HG03159 (cell line): ENCODE measurements around the gene GIT1.

ENCODE experiments used
- ATAC-seq: cut with Tn5 transposase; IDR thresholded peaks from one replicate; pipeline ENCODE4 v1.9.1; 2021; ENCODE audit warnings: mild to moderate bottlenecking, moderate library complexity; ENCODE audit not compliant: unreplicated experiment

Gene GIT1

GRCh38 chr17:29579866-29580771 lies 9.3 kb downstream of the GIT1 start:
- ATAC-seq: no peak

- ATAC-seq: no peak
Measured at GRCh38 chr17:29578626-29579485, 10.6 kb downstream of the GIT1 start.

GRCh38 chr17:29577385-29578211 lies 11.8 kb downstream of the GIT1 start:
- ATAC-seq: no peak

DNA sequence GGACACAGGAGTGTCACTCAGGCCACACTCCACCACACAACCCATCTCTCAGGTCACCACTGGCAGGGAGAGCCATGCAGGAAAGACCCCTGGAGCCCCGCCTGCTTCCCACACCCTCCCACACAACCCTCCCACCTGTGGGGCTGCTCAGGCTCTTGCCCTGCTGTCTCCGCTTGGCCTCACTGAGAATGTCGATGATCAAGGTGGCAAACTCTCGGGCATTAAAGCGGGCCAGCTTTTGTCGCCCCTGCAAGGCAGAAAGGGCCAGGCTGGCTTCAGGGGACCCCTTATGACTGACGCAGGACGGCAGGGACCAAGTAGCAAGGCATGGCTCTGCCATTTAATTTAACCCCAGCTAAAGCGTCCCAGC lies 12.5 kb downstream of the GIT1 start:
- no peak for ATAC-seq

- ATAC-seq: no peak
Measured at GRCh38 chr17:29576214-29577000, 13.0 kb downstream of the GIT1 start.

GRCh38 chr17:29575511-29576213 lies 13.8 kb downstream of the GIT1 start:
- no peak for ATAC-seq

DNA sequence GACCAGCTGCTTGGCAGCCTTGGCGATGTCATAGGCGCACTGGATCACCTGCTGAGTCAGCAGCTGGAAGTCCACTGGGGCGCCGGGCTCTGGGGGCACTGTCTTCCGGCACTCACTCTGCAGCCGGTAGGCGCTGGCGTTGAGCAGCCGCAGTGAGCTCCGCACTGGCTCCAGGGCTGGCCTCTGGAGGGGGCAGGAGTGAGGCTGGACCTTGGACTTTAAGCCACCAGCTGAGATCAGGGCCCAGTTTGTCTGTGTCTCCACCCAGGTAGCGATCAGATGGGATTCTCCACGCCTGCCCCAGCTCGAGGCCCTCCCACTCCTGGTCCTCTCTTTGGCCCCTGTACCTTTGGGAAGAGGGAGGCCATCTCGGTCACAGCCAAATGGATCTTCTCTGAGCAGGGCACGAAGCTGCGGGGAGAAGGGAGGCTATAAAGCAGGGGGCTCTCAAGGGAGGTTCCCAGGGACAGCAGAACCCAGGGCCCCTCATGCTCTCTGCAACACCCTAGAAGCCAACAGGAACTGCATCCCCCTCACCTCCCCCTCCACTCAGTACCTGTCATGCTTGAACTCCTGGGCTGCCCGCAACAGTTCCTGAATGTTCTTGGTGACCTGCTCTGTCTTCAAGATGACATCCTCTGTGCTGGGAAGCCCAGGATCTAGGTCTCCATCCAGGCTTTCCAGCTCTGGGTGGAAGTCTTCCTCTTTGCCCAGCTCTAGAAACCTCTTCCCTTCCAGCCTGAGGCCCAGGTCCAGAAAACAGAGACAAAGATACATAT lies 14.5 kb downstream of the GIT1 start:
- ATAC-seq: no peak

GRCh38 chr17:29573871-29574731 lies 15.3 kb downstream of the GIT1 start:
- ATAC-seq: no peak

DNA sequence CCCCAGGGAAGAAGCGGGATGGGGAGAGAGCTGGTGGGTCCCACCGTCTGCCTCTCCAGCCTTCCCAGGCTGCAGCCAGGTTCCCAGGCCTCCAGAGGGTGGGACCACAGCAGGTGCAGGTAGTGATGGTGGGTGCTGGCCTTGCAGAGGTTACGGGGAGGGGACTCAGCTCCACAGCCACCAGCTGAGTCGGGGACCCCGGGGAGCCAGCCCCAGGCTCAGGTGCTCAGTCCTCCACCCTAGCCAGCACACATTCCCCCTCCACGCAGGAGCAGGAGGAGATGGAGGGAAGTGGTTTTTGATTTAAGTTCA lies 15.9 kb downstream of the GIT1 start:
- ATAC-seq: no peak

DNA sequence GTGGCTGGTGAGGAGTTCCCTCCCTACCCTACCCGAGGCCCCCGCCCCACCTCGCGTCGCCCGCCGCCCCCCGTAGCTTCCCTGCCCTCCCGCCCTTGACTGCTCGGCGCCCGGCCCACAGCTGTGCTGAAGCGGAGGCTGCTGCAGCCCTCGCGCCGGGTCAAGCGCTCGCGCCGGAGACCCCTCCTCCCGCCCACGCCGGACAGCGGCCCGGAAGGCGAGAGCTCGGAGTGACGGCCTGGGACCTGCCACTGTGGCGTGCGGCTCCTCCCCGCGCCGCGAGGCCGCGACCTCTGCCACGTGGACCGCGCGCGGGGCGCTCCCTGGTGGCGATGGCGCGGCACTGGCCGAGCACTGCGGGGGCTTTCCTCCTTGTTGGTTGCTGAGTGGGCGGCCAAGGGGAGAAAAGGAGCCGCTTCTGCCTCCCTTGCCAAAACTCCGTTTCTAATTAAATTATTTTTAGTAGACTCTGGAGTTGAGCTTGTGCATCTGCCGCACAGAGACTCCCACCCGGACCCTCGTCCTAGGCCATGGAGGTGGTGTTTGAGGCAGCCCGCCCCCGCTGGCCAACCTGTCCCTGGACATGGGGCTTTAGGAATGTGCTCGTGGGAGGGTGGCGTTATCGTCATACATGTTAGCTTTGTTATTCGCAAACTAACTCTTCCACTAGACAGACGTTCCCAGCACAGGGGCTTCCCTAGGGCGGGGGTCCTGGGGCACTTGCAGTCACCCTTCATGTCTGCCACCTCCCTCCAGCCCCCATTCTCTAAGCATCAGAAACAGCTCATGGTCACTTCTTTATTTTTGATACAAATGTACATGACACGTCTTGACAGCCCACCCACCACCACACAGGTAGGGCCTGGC lies 16.5 kb downstream of the GIT1 start:
- no peak for ATAC-seq

DNA sequence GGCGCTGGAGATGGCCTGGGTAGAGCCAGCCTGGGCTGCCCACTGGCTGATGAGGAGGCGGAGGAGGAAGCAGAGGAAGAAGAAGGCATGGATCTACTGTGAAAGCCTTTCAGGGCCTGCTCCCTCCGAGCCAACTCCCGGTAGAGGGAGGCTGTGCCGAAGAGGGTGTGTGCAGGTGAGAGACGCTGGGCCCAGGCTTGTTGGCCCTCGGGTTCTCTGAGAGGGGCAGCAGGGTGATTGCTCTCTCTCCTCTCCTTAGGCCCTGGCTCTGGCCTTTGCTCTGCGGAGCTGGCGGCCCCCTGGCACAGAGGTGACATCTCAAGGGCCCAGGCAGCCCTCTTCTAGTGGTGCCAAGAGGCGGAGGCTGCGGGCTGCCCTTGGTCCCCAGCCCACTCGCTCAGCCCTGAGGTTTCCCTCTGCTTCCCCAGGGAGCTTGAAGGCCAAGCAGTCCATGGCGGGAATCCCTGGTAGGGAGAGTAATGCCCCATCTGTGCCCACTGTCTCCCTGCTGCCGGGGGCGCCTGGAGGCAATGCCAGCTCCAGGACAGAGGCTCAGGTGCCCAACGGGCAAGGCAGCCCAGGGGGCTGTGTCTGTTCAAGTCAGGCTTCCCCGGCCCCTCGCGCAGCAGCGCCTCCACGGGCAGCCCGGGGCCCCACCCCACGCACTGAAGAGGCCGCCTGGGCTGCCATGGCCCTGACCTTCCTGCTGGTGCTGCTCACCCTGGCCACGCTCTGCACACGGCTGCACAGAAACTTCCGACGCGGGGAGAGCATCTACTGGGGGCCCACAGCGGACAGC lies 17.4 kb downstream of the GIT1 start:
- no peak for ATAC-seq

- no peak for ATAC-seq
Measured at GRCh38 chr17:29571486-29571882, 18.0 kb downstream of the GIT1 start.

- ATAC-seq: no peak
Measured at GRCh38 chr17:29570521-29570920, 18.9 kb downstream of the GIT1 start.

DNA sequence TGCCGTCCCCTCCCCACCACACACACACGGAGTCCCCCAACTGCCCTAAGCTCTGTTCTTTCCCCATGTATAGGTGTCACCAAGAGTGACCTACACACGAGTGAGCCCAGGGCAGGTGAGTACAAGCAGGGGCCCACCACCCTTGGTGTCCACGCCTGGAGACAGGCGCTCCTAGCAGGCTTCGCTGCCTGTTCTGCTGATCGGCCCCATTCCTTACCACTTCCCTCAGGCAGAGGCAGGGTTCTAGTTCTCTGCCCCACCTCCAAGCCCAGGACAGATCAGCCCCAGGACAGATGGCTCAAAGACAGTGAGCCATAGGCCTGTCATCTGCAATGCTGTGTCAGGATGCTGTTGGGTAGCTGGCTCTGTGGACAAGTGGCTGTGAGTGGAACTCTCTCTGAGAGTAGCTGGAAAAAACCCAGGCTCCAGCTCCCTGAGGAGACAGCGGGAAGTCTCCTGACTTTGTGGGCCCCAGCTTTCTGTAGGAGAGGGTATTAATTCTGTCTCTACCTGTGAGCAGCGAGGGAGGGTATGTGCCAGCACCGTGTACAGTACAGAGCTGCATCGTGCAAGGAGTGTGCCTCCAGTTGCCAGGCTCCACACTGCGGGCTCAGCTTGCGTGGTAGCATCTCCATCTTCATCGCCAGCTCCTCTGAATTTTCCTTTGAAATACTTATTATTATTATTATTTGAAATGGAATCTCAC lies 20.1 kb downstream of the GIT1 start:
- no peak for ATAC-seq

DNA sequence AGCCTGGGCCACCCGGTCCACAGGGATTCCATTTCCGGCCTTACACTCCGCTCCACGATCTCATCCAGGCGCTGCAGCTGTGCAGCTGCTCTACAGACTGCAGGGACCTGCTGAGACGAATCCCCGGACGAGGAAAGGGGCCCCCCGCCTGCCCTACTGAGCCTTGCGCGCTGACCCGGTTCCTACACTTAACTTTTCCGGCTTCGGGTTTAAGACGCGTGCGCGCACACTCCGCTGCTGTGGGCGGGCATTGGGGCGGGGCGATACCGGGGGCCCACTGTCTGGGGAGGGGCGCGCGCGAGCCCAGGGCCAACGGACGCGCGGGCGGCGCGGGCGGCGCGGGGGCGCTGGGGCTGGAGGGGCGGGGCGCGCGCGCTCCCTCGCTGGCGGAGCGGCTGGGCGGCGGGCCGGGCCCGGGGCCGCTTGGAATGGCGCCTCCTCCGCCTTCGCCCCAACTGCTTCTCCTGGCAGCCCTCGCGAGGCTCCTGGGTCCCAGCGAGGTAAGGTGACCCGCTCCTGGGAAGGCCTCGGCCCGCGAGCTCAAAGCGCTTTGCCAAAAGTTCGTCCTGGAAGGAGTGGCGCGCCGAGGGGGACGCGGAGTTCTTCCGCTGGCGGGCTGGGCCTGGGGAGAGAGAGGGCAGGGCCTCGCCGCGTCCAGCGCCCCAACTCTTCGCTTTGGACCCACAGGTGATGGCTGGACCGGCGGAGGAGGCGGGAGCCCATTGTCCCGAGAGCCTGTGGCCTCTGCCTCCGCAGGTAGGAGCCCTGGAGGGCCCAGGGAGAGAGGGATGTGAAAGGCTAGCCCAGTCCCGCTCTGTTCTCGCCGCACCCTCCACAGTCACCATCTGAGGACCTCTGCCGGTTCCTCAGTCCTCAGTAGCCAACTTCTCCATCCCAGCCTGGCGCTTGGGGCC lies 20.9 kb downstream of the GIT1 start, which contains the start of gene TP53I13:
TP53I13 (plus strand) TSS at position 371 of the 914 bp plus-strand sequence; CDS start at position 429, 58 bp downstream.
- ATAC-seq: peak; percentile 39
